Activated CD4-positive, alpha-beta T cell treated with anti-CD3 and anti-CD28 coated beads for 1 hour (primary cell): Measurements from ENCODE around the gene UGCG.
"Not testable (repeated sequence)": the region's sequence is repeated elsewhere in the genome, so short reads cannot be mapped to it uniquely, and the experiment has no call there.

Experiments used
- DNase-seq: peaks from one replicate; pipeline ENCODE4 v3.0.0-alpha.2; 2020

UGCG gene

DNA sequence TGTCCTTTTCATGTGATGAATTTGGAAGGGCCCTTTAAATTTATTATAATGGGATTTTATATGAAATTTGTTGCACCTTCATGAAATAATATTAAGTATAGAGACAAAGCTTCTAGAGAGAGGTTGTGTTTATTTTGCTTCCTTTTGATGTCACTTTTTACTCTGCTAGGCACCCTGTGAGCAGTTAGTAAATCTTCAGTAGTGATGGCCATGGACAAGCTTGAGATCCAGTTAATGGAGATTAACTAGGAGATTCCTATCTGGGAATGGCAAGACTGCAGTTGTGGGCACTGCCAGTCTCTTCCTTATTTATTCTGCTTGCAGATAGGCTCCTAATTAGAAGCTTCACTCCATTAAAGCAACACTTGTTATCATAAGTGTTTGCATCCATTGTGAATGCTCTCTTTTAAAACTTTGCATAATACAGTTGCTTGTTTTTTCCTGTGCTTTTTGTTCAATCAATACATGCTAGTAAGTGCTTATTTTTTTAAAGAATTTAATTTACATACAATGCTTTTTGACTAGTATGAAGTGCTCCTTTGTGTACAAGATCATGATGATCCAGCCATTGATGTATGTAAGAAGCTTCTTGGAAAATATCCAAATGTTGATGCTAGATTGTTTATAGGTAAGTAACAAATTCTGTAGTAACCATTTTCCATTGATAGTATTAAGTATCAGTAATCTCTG is 25.9 kb downstream of the UGCG start:
- DNase-seq = no peak

DNA sequence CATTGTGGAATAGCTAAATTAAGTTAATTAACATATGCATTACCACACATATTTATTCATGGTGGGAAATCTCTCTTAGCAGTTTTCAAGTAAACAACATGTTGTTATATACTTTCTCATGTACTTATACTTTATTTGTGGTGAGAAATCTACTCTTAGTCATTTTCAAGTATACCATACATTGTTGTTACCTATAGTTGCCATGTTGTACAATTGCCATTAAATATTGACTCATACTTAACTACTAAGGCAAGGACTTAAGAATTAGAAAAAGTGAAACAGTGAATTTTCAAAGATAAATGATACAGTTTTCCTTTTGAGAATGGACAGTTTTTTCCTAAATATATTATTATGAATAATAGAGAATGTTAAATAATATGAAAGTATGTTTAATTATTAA is 27.7 kb downstream of the UGCG start:
- DNase-seq = no peak

DNA sequence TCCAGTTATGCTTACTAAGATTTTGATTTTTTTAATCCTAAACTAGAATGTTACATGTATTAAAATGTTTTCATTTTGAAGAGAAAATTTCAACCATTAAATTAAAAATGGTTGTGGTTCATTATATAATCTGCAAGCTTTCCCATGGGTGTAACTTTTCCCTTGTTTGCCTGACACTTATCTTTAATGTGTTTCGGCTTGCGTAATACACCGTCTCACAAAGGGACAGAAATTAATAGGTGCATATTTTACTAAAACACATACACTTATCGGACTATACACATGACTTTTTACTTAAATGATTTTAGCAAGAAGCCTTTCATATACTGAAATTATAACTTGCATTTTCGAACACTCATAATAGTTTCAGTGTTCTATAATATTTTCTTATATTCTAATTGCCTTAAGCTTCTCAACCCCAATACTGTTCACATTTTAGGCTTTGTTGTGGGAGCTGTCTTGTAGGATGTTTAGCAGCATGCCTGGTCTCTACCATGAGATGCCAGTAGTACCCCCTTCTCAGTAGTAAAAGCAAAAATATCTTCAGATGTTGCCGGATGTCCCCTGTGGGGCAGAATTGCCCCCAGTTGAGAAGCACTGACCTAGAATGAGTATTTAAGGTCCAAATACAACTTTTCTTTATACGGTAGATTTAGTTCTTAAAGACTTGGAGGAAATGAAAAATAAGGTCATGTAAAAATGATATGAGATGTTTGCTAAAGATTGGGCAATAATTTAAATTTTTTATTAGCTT is 28.6 kb downstream of the UGCG start:
- DNase-seq = no peak

DNA sequence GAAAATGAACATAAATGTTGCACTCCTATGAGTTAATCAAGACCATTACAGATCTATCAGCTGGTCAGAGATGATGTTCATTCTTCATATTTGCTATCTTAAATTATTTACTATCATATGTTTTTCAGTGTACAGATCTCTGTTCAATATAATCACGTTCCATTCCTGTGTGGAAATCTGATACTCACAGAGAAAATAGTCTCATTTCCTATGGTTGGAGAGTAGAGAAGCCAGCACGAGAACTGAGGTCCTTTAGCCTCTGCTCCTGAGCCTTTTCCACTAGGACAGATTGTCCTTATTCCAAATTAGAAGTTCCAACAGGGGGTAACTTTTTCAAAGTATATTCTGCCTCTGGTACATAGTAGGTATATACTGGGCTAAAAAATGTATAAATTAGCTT is 29.2 kb downstream of the UGCG start:
- DNase-seq = no peak

DNA sequence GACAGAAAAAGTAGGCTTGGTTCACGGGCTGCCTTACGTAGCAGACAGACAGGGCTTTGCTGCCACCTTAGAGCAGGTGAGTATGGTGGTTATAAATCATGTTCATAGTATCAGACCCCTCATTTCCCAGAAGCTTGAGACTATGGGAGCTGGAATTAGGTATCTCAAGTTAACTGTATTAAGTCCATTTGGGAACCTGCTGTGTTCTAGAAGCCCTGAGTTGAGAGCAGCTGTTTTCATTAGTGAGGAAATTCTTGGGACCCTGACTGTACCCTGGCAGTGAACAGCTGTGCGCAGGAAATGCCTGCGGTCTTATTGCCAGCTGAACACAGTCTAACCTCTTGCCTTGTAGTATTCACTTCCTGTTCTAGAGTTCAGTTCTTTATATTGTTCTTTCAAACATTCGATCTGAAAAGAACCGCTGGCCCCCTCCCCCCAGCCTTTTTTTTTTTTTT is 29.8 kb downstream of the UGCG start:
- DNase-seq = peak; percentile 33

DNA sequence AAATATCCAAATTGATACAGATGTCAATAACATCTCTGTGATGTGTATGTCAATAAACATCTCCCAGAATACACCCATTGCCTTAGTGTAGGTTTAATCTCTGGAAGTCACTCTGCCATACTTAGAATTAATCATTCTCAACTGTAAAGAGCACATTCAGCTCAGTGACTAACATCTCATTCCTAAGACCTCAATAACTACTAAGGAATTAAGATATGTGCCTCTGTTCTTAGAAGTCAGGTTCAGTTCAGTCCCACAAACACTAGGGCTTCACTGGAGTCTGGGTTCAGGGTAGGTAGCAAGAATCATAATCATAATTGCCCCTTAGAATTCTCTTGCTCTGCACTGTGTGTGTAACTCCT is 31.7 kb downstream of the UGCG start:
- DNase-seq = no peak

DNA sequence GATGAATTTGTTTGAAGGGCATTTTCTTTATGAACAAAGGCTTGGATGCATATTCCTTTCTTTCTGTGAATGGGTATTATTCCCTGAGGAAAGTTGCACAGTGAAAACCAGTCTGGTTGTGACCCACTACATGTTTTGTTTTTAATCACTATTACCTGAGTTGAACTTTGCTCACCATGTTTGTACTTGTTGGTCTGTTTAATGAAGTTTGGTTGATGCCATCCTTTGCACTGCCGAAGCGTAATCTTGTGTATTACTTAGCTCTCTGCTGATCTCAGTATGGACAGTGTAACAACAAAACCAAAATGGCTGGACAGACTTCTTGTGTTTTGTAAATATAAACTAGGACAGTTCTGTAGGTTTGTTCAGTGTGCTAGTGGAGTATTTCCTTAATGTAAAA is 38.1 kb downstream of the UGCG start:
- no peak for DNase-seq

DNA sequence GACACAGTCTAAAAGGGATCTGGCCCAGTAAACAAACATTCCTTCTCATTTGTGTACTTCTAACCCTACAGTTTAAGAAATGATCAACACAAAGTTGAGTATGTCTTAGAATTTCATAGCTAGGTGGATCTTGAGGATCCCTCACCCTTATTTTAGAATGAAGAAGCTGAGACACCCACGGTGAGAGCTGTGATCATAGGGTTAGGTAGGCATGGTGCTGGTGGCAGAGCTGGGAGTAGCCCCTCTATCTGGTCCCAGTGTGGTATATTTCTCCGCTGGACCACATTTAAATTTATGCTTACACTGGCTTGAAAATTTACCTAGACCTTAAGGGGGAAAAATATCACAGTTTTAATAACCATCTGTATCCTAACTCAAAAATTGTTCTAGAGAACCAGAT is 39.8 kb downstream of the UGCG start:
- DNase-seq = no peak

DNA sequence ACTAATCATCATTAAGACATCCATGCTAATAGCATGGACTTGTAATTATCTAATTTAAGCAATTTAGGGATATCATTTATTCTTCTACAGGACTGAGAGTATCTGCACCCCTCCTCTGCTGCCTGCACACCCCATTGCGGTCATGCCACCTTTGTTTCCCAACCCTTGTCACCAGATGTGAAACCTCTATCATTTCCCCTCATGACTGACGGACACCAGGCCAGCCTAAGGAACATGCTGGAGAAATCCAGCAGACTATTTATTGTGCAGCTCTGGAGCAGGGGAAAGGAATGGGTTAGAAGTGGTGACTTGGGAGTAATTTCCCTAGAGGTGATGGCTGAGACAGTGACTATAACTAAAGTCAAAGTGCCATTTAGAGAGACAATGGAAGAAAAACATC is 40.7 kb downstream of the UGCG start:
- DNase-seq = no peak

DNA sequence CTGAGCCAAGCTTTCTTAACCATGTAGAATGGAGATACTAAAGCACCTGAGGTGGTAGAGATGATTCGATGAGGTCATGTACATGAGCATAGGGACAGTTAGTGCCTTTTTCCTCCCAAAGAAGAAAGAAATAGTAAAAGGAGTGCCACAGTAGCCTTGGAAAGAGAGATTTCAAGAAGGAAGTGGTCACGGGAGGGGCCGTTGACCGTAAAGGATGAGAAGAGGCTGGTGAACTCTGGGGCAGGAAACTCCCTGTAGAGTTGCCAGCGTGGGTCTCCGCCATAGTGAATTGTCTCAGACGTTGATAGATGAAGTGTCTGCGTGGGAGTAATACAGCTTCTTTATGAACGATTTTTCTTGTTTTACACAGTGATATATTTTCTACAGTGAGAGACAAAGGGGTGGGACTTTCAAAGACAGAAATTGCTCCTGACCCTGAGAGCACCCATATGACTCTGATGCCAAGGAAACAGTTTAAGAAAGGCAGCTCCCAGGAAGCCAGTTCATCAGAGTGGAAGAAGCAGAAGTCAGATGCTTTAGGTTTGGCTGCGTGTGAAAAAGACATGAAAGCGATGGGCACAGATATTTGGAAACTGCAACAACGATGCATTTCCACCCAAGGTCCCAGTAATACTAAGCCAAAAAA is 41.3 kb downstream of the UGCG start:
- peak; percentile 31 for DNase-seq

DNA sequence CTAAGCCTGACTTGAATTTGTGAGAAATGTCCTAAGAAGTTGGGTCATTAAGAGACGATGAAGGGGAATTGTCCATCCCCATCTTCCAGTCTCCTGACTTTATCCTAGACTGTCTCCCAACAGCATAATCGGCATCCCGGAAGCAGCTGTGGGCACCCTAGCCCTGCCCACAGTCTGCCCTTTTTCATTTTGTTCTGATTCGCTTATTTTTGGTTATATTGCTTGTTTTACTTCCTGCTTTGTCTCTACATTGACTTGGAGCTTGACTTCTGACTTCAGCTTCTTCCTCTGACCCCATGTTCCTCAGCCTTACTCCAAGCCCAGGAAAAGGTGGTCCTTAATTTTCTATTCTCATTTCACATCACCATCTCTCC is 41.8 kb downstream of the UGCG start:
- no peak for DNase-seq

DNA sequence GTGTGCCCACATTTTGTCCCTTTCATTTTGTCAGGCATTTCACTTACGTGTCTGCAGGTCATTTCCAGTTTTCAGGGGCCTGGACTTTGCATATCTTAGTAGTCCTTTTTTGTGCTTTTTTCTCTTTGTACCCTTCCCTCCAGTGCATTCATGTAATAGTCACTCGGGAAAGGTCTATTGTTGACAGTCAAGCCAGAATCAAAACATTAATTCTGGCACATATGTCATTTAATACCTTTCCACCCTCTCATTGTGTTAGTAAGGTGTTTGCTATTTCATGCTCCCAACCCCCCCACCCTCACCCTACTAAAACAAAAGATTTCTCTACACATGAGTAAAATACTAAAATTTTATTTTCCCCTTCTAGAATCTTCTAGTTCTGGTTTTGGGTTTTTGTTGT is 42.7 kb downstream of the UGCG start:
- no peak for DNase-seq

DNA sequence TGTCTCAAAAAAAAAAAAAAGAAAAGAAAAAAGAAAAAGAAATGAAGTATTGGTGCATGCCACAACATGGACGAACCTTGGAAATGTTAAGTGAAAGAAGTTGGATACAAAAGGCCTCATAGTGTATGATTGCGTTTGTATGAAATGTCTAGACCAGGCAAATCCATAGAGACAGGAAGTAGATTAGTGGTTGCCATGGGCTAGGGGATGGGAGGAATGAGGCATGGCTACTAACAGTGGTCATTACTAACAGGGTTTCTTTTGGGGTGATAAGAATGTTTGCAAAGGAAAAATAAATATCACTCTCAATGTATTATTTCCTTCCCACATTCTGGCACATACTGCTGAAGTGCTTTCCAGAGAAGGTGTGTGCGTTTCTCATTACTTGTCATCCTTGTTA is 44.1 kb downstream of the UGCG start:
- DNase-seq = no peak

DNA sequence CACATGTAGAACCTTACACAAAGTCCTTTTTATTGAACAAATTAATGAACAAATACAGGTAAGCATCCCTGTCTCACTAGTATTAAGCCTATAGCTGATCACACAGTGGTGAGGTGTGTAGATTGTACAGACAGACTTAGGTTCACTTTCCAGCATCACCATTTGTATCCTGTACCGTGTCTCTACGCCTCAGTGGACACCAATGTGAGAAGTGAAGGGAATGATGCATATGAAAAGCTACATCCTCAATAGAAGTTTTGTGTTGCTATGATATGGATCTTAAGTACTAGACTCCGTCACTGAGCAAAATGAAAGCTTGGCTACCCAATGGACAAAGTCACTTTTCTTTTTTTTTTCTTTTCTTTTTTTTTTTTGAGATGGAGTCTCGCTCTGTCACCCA is 46.6 kb downstream of the UGCG start:
- DNase-seq = no peak

DNA sequence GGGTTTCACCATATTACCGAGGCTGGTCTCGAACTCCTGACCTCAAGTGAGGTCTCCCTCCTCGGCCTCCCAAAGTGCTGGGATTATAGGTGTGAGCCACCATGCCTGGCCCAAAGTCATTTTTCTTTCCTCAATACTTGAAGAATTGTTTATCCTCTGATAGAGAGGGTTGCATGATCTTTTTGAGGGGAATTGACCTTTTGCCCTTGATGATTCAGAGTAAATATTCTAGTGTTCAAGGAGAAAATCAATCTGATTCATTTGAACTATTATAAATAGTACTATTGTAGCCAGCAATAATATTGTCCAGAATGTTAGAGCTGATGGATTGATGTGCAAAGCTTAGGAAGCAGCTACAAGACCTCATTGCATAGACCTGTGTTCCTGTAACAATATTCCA is 47.1 kb downstream of the UGCG start:
- DNase-seq = no peak

DNA sequence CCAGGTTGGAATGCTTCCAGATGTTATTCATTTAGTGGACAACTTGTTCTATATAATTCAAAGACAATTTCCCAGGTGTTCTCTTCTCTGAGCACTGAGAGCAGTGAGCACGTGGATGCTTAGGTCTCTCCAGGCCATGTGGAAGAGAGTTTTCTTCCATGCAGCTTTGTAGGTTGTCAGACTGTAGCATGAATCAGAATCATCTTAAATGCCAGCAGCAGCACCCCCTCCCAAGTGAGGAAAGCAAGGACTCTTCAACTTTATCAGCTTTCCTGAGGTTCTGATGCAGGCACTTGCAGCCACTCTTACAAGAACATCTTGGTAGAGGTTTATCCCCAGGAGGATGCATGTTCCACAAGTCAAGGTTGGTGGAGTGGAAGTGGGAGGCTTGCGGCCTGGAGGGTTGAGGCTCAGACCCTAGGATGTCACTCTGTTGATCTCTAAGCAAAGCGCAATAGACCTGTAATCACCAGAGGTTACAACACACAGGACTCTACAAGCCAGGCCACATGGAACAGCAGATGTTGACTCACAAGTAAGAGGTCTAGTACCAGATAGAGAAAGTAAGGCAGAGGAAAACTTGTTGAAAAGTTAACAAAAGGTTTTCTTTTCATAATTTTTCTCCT is 47.7 kb downstream of the UGCG start:
- DNase-seq = no peak

DNA sequence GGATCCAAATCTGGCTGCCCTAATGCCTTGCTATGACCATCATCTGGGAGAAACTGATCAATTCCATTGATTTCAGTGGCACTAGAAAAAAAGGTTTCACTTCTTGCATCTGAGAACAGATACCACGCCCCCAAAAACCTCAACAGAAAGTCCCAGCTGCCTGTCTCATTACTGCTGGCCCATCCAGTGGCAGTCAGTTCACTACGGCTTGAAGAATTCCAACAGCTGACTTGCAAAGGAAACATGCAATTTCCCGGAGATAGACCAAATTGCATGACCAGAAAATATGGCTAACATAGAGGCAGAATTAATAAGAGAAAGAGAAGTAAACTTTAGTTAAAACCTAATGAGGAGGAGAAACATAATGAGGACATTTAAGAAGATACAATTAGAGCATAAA is 48.6 kb downstream of the UGCG start:
- DNase-seq = no peak

DNA sequence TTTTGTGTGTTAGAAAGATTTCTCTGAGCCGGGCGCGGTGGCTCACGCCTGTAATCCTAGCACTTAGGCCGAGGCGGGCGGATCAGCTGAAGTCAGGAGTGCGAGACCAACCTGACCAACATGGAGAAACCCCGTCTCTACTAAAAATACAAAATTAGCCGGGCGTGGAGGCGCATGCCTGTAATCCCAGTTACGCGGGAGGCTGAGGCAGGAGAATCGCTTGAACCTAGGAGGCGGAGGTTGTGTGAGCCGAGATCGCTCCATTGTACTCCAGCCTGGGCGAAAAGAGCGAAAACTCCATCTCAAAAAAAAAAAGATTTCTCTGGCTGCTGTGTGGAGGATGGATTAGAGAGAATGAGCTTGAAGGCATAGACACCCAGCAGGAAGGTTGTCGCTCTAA is 51.5 kb downstream of the UGCG start:
- DNase-seq = not testable (repeated sequence)

DNA sequence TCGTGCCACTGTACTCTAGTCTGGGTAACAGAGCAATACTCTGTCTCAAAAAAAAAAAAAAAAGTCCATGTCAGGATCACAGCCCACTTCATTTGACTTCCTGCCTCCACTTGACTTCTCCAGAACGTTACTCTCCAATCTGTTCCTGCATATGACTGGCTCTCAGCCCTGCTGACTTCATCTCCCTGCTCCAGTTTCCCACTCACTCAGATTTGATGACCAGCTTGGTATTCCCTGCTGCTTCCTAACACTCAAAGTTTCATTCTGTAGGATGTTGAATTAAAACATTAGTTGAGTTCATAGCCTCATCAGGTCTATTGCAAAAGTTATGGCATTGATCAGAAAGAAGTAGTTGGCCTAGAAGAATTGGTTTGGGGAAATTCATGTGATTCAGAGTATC is 52.3 kb downstream of the UGCG start:
- DNase-seq = no peak

DNA sequence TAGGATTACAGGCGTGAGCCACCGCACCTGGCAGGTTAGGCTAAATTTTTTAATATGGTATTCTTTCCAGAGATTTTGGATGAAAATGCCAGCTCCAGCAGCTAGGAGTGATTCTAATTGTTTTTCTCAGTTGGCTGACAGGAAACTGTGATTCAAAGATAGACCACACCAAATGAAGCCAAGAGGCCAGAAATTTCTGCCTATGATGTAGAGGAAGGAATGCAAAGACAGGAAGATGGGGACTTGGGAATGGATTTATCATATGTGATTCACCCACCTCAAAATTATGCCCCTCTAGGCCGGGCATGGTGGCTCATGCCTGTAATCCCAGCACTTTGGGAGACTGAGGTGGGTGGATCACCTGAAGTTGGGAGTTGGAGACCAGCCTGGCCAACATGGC is 53.3 kb downstream of the UGCG start:
- DNase-seq = no peak

DNA sequence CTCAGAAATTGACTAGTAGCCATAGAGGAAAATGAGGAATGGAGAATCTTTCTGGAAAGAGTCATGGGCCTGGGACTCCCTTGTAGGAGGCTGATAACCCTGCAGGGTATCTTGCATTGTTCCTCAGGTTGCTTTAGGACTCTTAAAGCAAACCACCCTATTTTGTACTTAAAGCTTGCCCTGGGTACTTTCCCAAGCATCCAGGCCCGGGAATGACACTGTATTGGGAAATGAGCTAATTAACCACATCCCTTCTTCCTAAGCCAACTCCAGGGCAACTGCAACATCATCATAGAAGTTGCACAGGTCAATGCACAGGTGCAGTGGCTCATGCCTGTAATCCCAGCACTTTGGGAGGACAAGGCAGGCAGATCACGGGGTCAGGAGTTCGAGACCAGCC is 55.9 kb downstream of the UGCG start:
- no peak for DNase-seq

DNA sequence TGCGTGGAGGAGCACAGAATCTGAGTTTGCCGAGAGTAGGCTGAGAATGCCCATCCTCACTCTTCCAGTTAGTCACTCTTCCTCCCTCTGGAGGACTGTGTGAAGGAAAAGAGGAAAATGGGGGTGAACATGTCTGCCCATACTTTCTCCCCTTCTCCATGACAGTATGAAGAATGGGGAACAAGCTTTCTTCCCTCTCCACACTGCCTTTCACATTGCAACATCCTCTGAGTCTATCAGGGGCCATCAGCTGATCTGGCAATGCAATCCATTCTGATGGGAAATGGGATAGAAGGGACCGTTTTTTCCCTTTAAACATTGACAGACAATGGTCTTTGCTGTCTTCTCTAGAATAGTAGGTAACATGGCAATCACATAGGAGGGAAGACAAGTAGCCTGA is 56.8 kb downstream of the UGCG start:
- no peak for DNase-seq

DNA sequence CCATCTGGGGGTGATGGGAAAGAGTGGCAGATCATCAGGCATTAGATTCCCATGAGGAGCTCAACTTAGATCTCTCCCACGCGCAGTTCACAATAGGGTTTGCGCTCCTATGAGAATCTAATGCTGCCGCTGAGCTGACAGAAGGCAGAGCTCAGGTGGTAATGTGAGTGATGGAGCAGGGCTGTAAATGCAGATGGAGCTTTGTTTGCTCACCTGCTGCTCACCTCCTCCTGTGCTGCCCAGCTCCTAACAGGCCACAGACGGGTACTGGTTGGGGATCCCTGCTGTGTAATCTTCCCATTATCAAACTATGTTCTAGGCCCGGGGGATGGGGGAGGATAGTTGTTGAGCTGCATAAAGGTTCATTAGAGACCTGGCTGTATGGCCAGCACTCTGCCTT is 58.4 kb downstream of the UGCG start:
- DNase-seq = no peak
